Chondrocyte (in vitro differentiated cells): Measurements from ENCODE around the gene GPA33. TPM values are rescaled to one million over a fixed set of nuclear protein-coding genes. Genes with fewer than 3 reads are reported as not detected.
A peak's percentile ranks its signal among the peaks of the same experiment; 100 is the strongest.

Experiments used
- DNase-seq: peaks from one replicate; pipeline ENCODE4 v3.0.0; 2021; ENCODE audit warnings: mixed read lengths, low spot score
- H3K27ac Mint-ChIP-seq: one replicate; pipeline ENCODE4 v1.8.0; 2021; ENCODE audit warnings: mild to moderate bottlenecking, moderate library complexity, mixed read lengths; ENCODE audit not compliant: unreplicated experiment
- H3K27me3 Mint-ChIP-seq: 2 replicates; pipeline ENCODE4 v1.8.0; 2021; ENCODE audit warnings: low read depth, mixed read lengths
- H3K36me3 Mint-ChIP-seq: 2 replicates; pipeline ENCODE4 v1.8.0; 2021; ENCODE audit warnings: low read depth, mixed read lengths
- H3K4me1 Mint-ChIP-seq: 2 replicates; pipeline ENCODE4 v1.8.0; 2021; ENCODE audit warnings: low read depth, mild to moderate bottlenecking, mixed read lengths
- H3K4me3 Mint-ChIP-seq: one replicate; pipeline ENCODE4 v1.8.0; 2021; ENCODE audit warnings: mild to moderate bottlenecking, moderate library complexity, mixed read lengths; ENCODE audit not compliant: unreplicated experiment
- H3K9me3 Mint-ChIP-seq: 2 replicates; pipeline ENCODE4 v1.8.0; 2021; ENCODE audit warnings: low read depth, mixed read lengths
- total RNA-seq: library from RNA; stranded (reverse); gene quantifications from 3 replicates; pipeline ENCODE4 v1.2.1, GENCODE V29; 2021
- TF ChIP-seq, protein P1 (sequence below): fragments of 200-600 bp; sonication (generic); IDR thresholded peaks from 2 replicates; pipeline ENCODE4 v1.5.0; 2021; ENCODE audit warnings: antibody characterized with exemption, mild to moderate bottlenecking, moderate library complexity

The GPA33 gene
- total RNA-seq, 1 donor from 2014 or later, result not detected

DNA sequence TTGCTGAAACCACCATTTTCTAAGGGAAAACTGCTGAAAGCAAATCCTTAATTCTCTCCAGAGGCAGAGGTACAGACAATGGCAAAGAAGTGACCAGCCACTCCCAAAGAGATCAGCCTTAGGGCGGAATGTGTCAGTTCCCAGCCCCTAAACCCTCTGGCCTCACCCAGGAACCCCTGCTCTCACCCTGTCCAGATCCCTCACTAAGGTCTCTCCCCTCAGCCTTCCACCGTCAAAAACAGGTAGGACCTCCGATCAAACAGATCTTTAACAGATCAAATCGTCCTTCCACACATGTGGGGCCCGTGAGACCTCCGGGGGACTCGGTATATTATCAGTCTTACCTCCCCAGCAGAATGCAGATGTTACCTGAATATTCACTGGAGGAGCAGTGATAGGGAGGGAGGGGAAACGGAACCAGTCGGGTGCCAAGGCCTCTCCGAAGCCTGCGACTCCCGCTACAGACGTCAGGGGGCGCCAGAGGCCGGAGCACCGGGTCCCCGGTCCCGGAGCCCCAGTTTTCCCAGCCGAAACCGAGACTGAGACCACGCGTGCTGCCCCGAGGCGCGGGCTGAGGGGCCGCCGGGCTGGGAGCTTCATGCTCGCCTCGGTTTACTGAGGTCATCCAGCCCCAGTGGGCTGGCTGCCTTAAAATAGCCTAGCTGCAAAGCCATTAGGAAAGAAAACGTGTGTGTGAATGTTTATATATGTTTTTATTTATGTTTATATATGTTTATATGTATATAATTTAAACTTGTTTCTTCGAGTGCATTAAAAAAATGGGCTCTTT, 23.6 kb downstream of the GPA33 start:
- Mint-ChIP-seq H3K4me3 (peak overlapping the region; percentile 66), H3K9me3 (no peaks in the 10 kb centered on the region), H3K27ac (no peak overlapping the region), H3K36me3 (no peaks in the 10 kb centered on the region), H3K27me3 (no peaks in the 10 kb centered on the region), H3K4me1 (peaks cover 5% of the 10 kb centered on the region)
- no peak for DNase-seq
- TF ChIP-seq, protein P1, sequence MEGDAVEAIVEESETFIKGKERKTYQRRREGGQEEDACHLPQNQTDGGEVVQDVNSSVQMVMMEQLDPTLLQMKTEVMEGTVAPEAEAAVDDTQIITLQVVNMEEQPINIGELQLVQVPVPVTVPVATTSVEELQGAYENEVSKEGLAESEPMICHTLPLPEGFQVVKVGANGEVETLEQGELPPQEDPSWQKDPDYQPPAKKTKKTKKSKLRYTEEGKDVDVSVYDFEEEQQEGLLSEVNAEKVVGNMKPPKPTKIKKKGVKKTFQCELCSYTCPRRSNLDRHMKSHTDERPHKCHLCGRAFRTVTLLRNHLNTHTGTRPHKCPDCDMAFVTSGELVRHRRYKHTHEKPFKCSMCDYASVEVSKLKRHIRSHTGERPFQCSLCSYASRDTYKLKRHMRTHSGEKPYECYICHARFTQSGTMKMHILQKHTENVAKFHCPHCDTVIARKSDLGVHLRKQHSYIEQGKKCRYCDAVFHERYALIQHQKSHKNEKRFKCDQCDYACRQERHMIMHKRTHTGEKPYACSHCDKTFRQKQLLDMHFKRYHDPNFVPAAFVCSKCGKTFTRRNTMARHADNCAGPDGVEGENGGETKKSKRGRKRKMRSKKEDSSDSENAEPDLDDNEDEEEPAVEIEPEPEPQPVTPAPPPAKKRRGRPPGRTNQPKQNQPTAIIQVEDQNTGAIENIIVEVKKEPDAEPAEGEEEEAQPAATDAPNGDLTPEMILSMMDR, result peak; percentile 100

DNA sequence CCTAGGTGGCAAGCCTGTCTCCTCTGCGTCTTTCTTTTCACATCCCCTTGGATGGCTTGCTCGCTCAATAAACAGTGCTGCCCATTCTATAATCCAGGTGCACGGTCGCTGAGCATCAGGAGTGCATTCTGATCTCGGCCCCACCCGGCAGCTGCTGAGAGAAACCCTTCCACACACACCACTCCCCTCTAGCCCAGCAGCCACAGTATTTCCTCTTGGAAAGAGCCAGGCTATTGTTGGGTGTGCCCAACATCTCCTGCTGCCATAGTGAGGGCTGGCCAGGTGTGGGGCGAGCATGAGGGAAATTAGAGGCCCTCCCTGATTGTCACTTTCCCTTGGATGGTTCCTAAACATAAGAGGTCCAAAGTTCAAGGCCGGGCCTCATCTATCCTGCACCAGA, 24.7 kb downstream of the GPA33 start:
- Mint-ChIP-seq H3K27me3 (no peaks in the 10 kb centered on the region), H3K36me3 (no peaks in the 10 kb centered on the region), H3K27ac (no peak overlapping the region), H3K9me3 (no peaks in the 10 kb centered on the region), H3K4me3 (no peak overlapping the region), H3K4me1 (peaks cover 5% of the 10 kb centered on the region)
- no peak for DNase-seq
- TF ChIP-seq, protein P1, result no peak

DNA sequence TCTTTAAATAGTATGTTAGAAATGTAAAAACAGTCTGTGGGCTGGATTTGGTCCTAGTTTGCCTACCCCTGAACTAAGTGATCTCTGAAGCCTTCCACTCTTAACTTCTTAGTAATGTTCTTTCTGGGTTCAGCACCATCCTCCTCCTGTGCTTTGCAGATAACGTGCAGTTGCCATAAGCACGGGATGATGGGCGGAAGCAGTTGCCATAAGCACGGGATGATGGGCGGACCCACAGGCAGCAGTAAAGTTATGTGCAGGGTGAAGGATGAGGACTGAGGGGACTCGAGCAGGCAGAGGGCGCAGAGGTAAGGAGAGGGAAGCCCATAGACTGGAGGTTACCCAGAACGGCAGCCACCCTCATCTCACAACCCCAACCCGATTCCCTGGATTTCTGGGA, 25.6 kb downstream of the GPA33 start:
- Mint-ChIP-seq H3K27ac (no peak overlapping the region), H3K9me3 (no peaks in the 10 kb centered on the region), H3K4me1 (peaks cover 5% of the 10 kb centered on the region), H3K27me3 (no peaks in the 10 kb centered on the region), H3K4me3 (no peak overlapping the region), H3K36me3 (no peaks in the 10 kb centered on the region)
- no peak for DNase-seq
- TF ChIP-seq, protein P1, result no peak

DNA sequence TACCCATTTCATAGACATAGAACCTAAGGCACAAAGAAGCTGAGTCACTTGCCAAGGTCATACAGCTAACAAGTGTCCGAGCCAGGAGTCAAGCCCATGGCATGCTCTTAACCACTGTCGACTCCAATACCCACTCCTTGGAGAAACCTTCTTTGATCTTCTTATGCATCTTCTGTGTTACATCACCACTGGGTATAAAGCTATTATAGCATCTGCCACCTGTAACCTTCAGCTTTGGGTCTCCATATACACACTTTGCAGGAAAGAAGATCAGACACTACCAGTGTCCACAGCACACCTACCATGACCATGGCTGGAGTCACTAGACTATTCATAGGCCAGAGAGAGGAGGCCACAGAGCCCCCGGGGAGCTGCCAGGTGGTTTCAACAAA, 29.1 kb downstream of the GPA33 start:
- Mint-ChIP-seq H3K9me3 (no peaks in the 10 kb centered on the region), H3K36me3 (no peaks in the 10 kb centered on the region), H3K27me3 (no peaks in the 10 kb centered on the region), H3K4me3 (no peak overlapping the region), H3K27ac (no peak overlapping the region), H3K4me1 (peaks cover 12% of the 10 kb centered on the region)
- TF ChIP-seq, protein P1, result no peak
- no peak for DNase-seq

DNA sequence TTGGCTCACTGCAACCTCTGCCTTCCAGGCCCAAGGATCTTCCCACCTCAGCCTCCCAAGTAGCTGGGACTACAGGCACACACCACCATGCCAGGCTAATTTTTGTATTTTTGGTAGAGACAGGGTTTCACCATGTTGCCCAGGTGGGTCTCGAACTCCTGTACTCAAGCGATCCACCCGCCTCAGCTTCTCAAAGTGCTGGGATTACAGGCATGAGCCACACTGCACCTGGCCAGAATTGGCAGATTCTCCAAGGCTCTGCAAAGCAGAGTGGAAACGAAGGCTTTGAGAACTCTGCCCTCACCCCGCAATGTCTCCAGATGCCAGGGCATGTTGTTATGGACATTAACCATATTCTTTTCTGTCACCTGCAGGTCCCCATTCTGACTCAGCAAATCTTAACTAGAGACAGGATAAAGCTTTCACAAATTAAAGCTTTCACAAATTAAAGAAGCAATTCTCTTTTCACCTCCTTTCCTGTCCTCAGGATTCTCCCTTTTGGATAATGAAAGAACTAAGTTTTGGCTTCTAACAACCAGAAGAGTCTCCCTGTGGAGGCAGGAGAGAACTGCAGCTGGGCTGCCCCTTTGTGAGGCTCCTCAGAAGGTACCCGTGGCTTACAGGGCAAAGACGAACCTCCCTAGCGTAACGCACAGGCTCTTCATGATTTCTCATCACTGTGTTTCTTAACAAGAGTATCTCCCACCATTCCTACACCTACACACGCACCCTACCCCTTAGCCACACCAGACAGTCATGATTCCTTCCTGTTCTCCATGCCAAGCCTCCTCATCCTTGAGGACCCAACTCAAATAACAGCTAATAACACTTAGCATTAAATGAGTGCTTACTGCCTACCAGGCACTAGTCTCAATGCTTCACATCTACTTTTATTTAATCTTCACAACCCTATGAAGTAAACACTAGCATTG, 29.8 kb downstream of the GPA33 start:
- H3K9me3 Mint-ChIP-seq, result no peaks in the 10 kb centered on the region
- H3K4me1 Mint-ChIP-seq, result peaks cover 12% of the 10 kb centered on the region
- H3K27me3 Mint-ChIP-seq, result no peaks in the 10 kb centered on the region
- DNase-seq, result no peak
- TF ChIP-seq, protein P1, result peak; percentile 62
- no peak overlapping the region for H3K27ac Mint-ChIP-seq
- H3K36me3 Mint-ChIP-seq, result no peaks in the 10 kb centered on the region
- no peak overlapping the region for H3K4me3 Mint-ChIP-seq
